Endodermal cell (in vitro differentiated cells): ENCODE data around the gene LTBP2. TPM values are rescaled to one million over a fixed set of nuclear protein-coding genes. Genes with fewer than 3 reads are reported as not detected.

Experiments
- DNase-seq: peaks from one replicate; pipeline ENCODE4 v3.0.0-alpha.2; 2017
- H3K27ac ChIP-seq: 2 replicates; pipeline ENCODE4 v1.5.1; 2013; ENCODE audit warnings: mild to moderate bottlenecking, low read depth, low read length, moderate library complexity
- H3K27me3 ChIP-seq: 2 replicates; pipeline ENCODE4 v1.6.1; 2013; ENCODE audit warnings: mild to moderate bottlenecking, low read length, moderate library complexity; ENCODE audit not compliant: insufficient read depth, control insufficient read depth, poor library complexity, severe bottlenecking
- H3K36me3 ChIP-seq: 2 replicates; pipeline ENCODE4 v1.7.0; 2013; ENCODE audit warnings: mild to moderate bottlenecking, low read length, moderate library complexity; ENCODE audit not compliant: control insufficient read depth, insufficient read depth
- H3K4me1 ChIP-seq: one replicate; pipeline ENCODE4 v1.7.0; 2013; ENCODE audit warnings: low read length; ENCODE audit not compliant: control insufficient read depth, insufficient read depth
- H3K4me3 ChIP-seq: 2 replicates; pipeline ENCODE4 v1.5.1; 2013; ENCODE audit warnings: mild to moderate bottlenecking, low read length, moderate library complexity
- H3K9ac ChIP-seq: 2 replicates; pipeline ENCODE4 v1.6.1; 2013; ENCODE audit warnings: mild to moderate bottlenecking, low read length, moderate library complexity; ENCODE audit not compliant: poor library complexity, severe bottlenecking; ENCODE audit errors: extremely low read depth
- H3K9me3 ChIP-seq: 2 replicates; pipeline ENCODE4 v1.6.1; 2013; ENCODE audit warnings: mild to moderate bottlenecking, low read length, moderate library complexity; ENCODE audit not compliant: control insufficient read depth
- H3K27ac Mint-ChIP-seq: 2 replicates; pipeline ENCODE4 v1.8.0; 2020; ENCODE audit warnings: mixed read lengths
- H3K27me3 Mint-ChIP-seq: 2 replicates; pipeline ENCODE4 v1.8.0; 2021; ENCODE audit warnings: mild to moderate bottlenecking, mixed read lengths; ENCODE audit not compliant: insufficient read depth
- H3K36me3 Mint-ChIP-seq: 2 replicates; pipeline ENCODE4 v1.8.0; 2020; ENCODE audit warnings: low read depth, mixed read lengths
- H3K4me1 Mint-ChIP-seq: 2 replicates; pipeline ENCODE4 v1.8.0; 2020; ENCODE audit warnings: mixed read lengths
- H3K4me3 Mint-ChIP-seq: 2 replicates; pipeline ENCODE4 v1.8.0; 2020; ENCODE audit warnings: mild to moderate bottlenecking, moderate library complexity, mixed read lengths
- H3K9me3 Mint-ChIP-seq: 2 replicates; pipeline ENCODE4 v1.8.0; 2020; ENCODE audit warnings: mild to moderate bottlenecking, mixed read lengths
- WGBS, 2 experiments: methylation state at CpG; one replicate each; pipeline versions ENCODE4 v1.1.5 to v1.1.7; 2013; ENCODE audit warnings: missing lambda C conversion rate in 2 of 2, mixed read lengths in 1 of 2; ENCODE audit not compliant: insufficient coverage in 1 of 2, insufficient read length in 1 of 2; 5-methylcytosine and 5-hydroxymethylcytosine counted together
- total RNA-seq, 2 donors: library from RNA; stranded (reverse); fragmentation: NEBNext Ultra II Directional in 1 of 2; extraction: Animal tissue kit (Norgen Biotek cat#: 25700) in 1 of 2; gene quantifications; 2 replicates in 1 of 2; 3 replicates in 1 of 2; pipeline ENCODE4 v1.2.1, GENCODE V29; 2021
- TF ChIP-seq, protein P1 (sequence below): fragments of 200-600 bp; sonication (generic); conservative IDR thresholded peaks from 2 replicates; pipeline ENCODE4 v1.5.0; 2021; ENCODE audit warnings: antibody characterized with exemption, mild to moderate bottlenecking

Gene LTBP2
- total RNA-seq, 2 donors from 2014 or later = 1.7 to 2.9 TPM

DNA sequence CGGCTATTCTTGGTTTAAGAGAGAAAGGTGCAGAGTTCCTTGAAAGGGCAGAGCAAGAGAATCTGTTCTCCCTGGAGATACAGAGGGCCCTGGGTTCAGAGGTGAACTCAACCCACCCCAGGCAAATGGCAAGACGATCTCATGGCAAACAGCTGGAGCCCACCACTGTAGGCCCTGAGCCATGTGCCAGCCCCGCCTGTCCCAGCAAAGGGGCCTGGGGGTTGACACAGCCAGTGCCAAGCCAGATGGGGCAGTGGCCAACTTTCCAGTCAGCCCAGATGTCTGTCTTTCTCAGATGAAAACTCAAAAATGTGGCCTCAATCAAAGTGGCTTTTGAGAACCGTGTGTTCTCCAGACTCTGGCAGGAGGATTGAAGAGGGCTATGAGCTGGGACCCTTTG, 66.7 kb downstream of the LTBP2 start:
- Histone ChIP-seq H3K9ac (no peak overlapping the region), H3K27me3 (no peaks in the 10 kb centered on the region), H3K36me3 (no peaks in the 10 kb centered on the region), H3K27ac (no peak overlapping the region), H3K4me1 (no peaks in the 10 kb centered on the region), H3K4me3 (no peak overlapping the region), H3K9me3 (no peaks in the 10 kb centered on the region)
- TF ChIP-seq, protein P1, sequence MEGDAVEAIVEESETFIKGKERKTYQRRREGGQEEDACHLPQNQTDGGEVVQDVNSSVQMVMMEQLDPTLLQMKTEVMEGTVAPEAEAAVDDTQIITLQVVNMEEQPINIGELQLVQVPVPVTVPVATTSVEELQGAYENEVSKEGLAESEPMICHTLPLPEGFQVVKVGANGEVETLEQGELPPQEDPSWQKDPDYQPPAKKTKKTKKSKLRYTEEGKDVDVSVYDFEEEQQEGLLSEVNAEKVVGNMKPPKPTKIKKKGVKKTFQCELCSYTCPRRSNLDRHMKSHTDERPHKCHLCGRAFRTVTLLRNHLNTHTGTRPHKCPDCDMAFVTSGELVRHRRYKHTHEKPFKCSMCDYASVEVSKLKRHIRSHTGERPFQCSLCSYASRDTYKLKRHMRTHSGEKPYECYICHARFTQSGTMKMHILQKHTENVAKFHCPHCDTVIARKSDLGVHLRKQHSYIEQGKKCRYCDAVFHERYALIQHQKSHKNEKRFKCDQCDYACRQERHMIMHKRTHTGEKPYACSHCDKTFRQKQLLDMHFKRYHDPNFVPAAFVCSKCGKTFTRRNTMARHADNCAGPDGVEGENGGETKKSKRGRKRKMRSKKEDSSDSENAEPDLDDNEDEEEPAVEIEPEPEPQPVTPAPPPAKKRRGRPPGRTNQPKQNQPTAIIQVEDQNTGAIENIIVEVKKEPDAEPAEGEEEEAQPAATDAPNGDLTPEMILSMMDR = no peak
- no peak for DNase-seq
- no peak overlapping the region for H3K27ac Mint-ChIP-seq
- H3K27me3 Mint-ChIP-seq = peaks cover 23% of the 10 kb centered on the region
- no peak overlapping the region for H3K4me3 Mint-ChIP-seq
- H3K9me3 Mint-ChIP-seq = no peaks in the 10 kb centered on the region
- H3K4me1 Mint-ChIP-seq = peaks cover 10% of the 10 kb centered on the region
- no peaks in the 10 kb centered on the region for H3K36me3 Mint-ChIP-seq
- 89 to 100% methylated on average over 3 to 4 of the region's 4 CpGs for WGBS, 2 experiments

DNA sequence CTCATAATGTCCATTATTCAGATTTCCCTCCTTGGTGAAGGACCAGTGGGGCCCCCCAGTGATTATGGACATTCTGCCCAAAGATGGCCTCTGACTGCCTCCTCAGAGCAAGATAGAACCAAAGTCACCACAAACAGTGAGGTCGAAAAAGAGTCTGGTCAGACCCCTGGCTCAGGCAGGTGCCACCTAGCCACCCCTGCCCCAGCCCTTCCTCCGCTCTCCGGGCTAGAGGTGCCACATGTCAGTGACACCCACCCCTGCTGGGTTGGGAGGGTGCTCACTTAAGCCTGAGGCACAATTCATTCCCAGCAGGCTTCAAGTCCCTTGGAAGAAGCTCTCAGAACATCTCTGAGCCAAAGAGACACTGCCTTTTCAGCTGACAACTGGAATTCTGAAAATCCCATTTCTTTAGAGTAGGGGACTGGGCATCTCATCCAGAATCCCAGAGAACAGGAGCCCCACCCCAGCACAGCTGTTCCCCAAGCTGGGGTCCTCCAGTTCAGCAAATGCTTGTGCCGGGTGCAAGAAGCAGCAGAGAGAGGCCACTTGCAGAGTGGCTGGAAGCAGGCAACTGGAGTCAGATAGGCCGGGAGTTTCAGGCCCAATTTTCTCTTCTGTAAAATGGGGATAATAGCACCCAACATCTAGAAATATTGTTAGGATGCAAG, 68.1 kb downstream of the LTBP2 start:
- TF ChIP-seq, protein P1 = no peak
- Mint-ChIP-seq H3K27ac (no peak overlapping the region), H3K4me1 (peaks cover 10% of the 10 kb centered on the region), H3K27me3 (peaks cover 23% of the 10 kb centered on the region), H3K36me3 (no peaks in the 10 kb centered on the region), H3K4me3 (no peak overlapping the region), H3K9me3 (no peaks in the 10 kb centered on the region)
- 90 to 100% methylated on average over 5 of the region's 5 CpGs for WGBS, 2 experiments
- no peak for DNase-seq
- Histone ChIP-seq H3K9me3 (no peaks in the 10 kb centered on the region), H3K9ac (no peak overlapping the region), H3K4me3 (no peak overlapping the region), H3K4me1 (no peaks in the 10 kb centered on the region), H3K27me3 (no peaks in the 10 kb centered on the region), H3K36me3 (no peaks in the 10 kb centered on the region), H3K27ac (no peak overlapping the region)

DNA sequence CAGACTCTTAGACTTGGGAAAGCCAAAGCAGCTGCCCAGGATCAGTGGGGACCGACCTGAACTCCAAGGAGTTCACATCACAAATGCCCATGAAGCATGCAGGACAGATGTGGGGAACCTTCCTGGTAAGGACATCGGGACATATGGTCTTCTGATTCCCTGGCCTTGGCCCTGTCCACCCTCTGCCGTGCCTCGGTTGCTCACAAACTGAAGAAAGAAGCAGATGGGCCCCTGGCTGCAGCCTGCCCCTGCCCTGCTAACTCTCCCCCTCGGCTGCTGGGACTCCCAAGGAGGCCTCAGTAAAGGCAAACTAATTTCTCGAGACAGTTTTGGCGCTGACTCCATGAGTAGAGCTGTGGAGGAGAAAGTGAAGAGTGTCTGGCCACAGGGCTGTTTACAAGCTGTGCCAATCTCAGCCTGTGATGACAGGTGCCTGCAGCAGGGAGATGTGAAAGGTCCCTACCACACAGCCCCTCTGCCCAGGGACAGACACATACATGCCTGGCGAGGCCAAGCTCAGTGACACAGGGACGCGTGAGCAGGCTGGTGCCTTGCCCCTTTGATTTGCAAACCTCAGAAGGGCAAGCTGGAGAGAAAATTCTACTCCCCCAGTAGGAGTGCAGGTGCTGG, 69.9 kb downstream of the LTBP2 start:
- no peaks in the 10 kb centered on the region for H3K27me3 ChIP-seq
- no peaks in the 10 kb centered on the region for H3K36me3 ChIP-seq
- no peak overlapping the region for H3K27ac ChIP-seq
- Mint-ChIP-seq H3K27ac (no peak overlapping the region), H3K27me3 (peaks cover 20% of the 10 kb centered on the region), H3K36me3 (no peaks in the 10 kb centered on the region), H3K4me1 (peaks cover 4% of the 10 kb centered on the region), H3K4me3 (no peak overlapping the region), H3K9me3 (no peaks in the 10 kb centered on the region)
- DNase-seq = no peak
- H3K9me3 ChIP-seq = no peaks in the 10 kb centered on the region
- WGBS, 2 experiments = 90 to 93% methylated on average over 8 to 10 of the region's 10 CpGs
- no peaks in the 10 kb centered on the region for H3K4me1 ChIP-seq
- H3K4me3 ChIP-seq = no peak overlapping the region
- TF ChIP-seq, protein P1 = no peak
- no peak overlapping the region for H3K9ac ChIP-seq
